ENCODE measurements around the gene CEBPG.

The CEBPG gene

GRCh38 chr19:33377586-33378475 lies 4.3 kb downstream of the CEBPG start:
- no peak for TF ChIP-seq CTCF (IDR thresholded peaks at IDR 0.05; ENCODE audit: borderline replicate concordance, insufficient read depth, low read depth, low read length)

GRCh38 chr19:33379151-33379829 lies 5.8 kb downstream of the CEBPG start:
- no peak for TF ChIP-seq CTCF (IDR thresholded peaks at IDR 0.05; ENCODE audit: borderline replicate concordance, insufficient read depth, low read depth, low read length)
- H3K4me3 ChIP-seq (ENCODE audit: low read depth, low read length), result no peak overlapping the region

More at GRCh38 chr19:33377586-33378475, 4.3 kb downstream of the CEBPG start:
- no peak overlapping the region for H3K4me3 ChIP-seq (ENCODE audit: low read depth, low read length)

- no peak for TF ChIP-seq CTCF (IDR thresholded peaks at IDR 0.05; ENCODE audit: borderline replicate concordance, insufficient read depth, low read depth, low read length)
Measured at GRCh38 chr19:33381101-33381500, 7.6 kb downstream of the CEBPG start.

GRCh38 chr19:33382006-33382405 lies 8.5 kb downstream of the CEBPG start:
- TF ChIP-seq CTCF (IDR thresholded peaks at IDR 0.05; ENCODE audit: borderline replicate concordance, insufficient read depth, low read depth, low read length), result no peak
- no peak overlapping the region for H3K4me3 ChIP-seq (ENCODE audit: low read depth, low read length)

More at GRCh38 chr19:33381101-33381500, 7.6 kb downstream of the CEBPG start:
- no peak overlapping the region for H3K4me3 ChIP-seq (ENCODE audit: low read depth, low read length)

- no peak overlapping the region for H3K4me3 ChIP-seq (ENCODE audit: low read depth, low read length)
- TF ChIP-seq CTCF (IDR thresholded peaks at IDR 0.05; ENCODE audit: borderline replicate concordance, insufficient read depth, low read depth, low read length), result no peak
Measured at GRCh38 chr19:33382982-33383381, 9.5 kb downstream of the CEBPG start.

- no peak overlapping the region for H3K4me3 ChIP-seq (ENCODE audit: low read depth, low read length)
- no peak for TF ChIP-seq CTCF (IDR thresholded peaks at IDR 0.05; ENCODE audit: borderline replicate concordance, insufficient read depth, low read depth, low read length)
Measured at GRCh38 chr19:33383720-33384292, 10.3 kb downstream of the CEBPG start.
